Fibroblast of mammary gland (primary cell): ENCODE measurements around the gene AP2B1.

Experiments
- DNase-seq: peaks from one replicate; pipeline ENCODE4 v3.0.0-alpha.2; 2010; ENCODE audit warnings: low read depth
- H3K4me3 ChIP-seq: 2 replicates; pipeline ENCODE4 v1.5.1; 2011; ENCODE audit warnings: low read depth, mild to moderate bottlenecking, low read length, moderate library complexity; ENCODE audit not compliant: control insufficient read depth
- CTCF ChIP-seq: conservative IDR thresholded peaks from 2 replicates; pipeline ENCODE4 v1.5.1; 2011; ENCODE audit warnings: low read depth, low read length, inconsistent platforms; ENCODE audit not compliant: control insufficient read depth, insufficient read depth

The AP2B1 gene

DNA sequence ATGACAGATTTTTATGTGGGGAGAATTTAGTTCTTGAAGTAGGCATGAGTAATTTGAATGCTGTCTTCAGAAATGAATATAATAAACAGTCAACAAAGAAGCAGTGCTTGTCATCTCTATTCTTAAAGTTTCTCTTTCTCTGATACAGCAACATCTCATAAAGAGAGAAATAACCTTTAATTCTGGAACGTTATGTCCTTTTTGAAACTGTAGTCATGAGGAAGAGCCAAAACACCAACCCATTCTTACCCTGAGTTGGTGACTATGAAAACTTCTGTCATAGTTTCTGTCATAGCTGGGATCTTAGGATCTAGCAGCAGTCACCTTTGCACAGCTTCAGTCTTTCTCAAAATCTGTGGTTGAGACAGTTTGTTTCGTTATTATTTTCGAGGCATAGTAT, 129.1 kb downstream of the AP2B1 start:
- no peak for TF ChIP-seq CTCF
- no peak for DNase-seq
- H3K4me3 ChIP-seq = no peak overlapping the region

- no peak for DNase-seq
- no peak for TF ChIP-seq CTCF
- no peak overlapping the region for H3K4me3 ChIP-seq
Observed at GRCh38 chr17:35716897-35717465, 129.9 kb downstream of the AP2B1 start.

- no peak for TF ChIP-seq CTCF
- no peak overlapping the region for H3K4me3 ChIP-seq
- DNase-seq = no peak
Observed at GRCh38 chr17:35717475-35717874, 130.4 kb downstream of the AP2B1 start.

DNA sequence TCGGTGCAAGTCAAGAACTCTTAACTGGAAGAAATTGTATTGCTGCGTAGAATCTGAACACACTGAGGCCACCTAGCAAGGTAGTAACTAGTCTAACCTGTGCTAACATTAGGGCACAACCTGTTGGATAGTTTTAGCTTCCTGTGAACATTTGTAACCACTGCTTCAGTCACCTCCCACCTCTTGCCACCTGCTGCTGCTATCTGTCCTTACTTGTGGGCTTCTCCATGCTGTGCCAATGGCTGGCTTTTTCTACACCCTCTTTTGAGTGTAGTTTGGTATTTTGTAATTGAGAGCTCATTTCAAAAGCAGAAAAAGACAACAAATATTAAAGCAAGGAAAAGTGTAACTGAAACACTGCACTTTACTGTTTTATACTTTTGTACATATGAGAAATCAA, 136.6 kb downstream of the AP2B1 start:
- H3K4me3 ChIP-seq = no peak overlapping the region
- DNase-seq = no peak
- TF ChIP-seq CTCF = no peak

DNA sequence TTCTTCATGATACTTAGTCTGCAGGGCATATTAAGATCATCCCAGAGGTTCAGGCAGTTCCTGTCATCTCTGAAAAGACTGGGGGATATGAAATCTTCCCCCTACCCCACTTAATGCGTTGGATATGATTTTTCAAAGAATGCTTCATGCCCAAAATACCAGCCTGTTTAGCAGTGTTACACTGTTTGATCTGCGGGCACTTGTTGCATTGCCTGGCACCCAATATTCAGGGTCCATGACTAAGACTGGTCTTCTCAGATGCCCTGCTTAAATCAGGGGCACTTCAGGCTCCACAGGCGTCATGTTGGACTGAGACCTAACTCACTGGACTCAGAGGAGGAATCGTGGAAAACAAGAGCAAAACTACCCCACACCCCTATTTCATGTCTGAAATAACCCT, 137.9 kb downstream of the AP2B1 start:
- no peak overlapping the region for H3K4me3 ChIP-seq
- TF ChIP-seq CTCF = no peak
- DNase-seq = no peak

DNA sequence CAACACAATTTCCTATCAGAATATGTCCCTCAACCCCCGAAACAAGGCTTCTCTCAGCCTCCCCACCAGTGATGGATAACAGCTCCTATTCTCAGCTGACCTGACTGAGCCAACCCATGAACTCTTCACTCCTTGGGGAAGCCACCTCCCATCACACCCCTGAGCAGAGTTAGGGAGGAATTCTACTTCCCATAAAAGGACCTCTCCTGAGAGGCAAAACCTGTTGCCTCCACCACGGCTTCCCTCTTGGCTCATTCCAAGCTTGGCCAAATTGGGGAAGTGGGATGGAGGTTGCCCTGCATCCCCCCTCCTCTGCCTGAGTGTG, 138.6 kb downstream of the AP2B1 start:
- H3K4me3 ChIP-seq = no peak overlapping the region
- TF ChIP-seq CTCF = no peak
- no peak for DNase-seq
